Progenitor cell of endocrine pancreas (in vitro differentiated cells): Measurements from ENCODE around the gene SESN1. TPM values are rescaled to one million over a fixed set of nuclear protein-coding genes. Genes with fewer than 3 reads are reported as not detected.

Experiments used
- DNase-seq: peaks from one replicate; pipeline ENCODE4 v3.0.0; 2021; ENCODE audit warnings: low spot score; ENCODE audit not compliant: unreplicated experiment
- H3K27ac Mint-ChIP-seq: 2 replicates; pipeline ENCODE4 v1.8.0; 2021; ENCODE audit warnings: mild to moderate bottlenecking, moderate library complexity, mixed read lengths
- H3K27me3 Mint-ChIP-seq: 2 replicates; pipeline ENCODE4 v1.8.0; 2021; ENCODE audit warnings: mixed read lengths
- H3K36me3 Mint-ChIP-seq: 2 replicates; pipeline ENCODE4 v1.8.0; 2022; ENCODE audit warnings: mixed read lengths; ENCODE audit not compliant: insufficient read depth
- H3K4me1 Mint-ChIP-seq: 2 replicates; pipeline ENCODE4 v1.8.0; 2021; ENCODE audit warnings: low read depth, mixed read lengths
- H3K4me3 Mint-ChIP-seq: 2 replicates; pipeline ENCODE4 v1.8.0; 2021; ENCODE audit warnings: low read depth, mild to moderate bottlenecking, moderate library complexity, mixed read lengths
- H3K9me3 Mint-ChIP-seq: 2 replicates; pipeline ENCODE4 v1.8.0; 2021; ENCODE audit warnings: low read depth, mixed read lengths
- CTCF ChIP-seq: fragments of 200-600 bp; sonication (generic); IDR thresholded peaks from one replicate; pipeline ENCODE4 v1.5.0; 2021; ENCODE audit warnings: antibody characterized with exemption, mild to moderate bottlenecking; ENCODE audit not compliant: unreplicated experiment
- total RNA-seq: library from RNA; stranded (reverse); gene quantifications from 2 replicates; pipeline ENCODE4 v1.2.1, GENCODE V29; 2021

Gene SESN1
- total RNA-seq, 1 donor from 2014 or later: 23.9 TPM

- peaks cover 2% of the 10 kb centered on the region for H3K4me1 Mint-ChIP-seq
- H3K36me3 Mint-ChIP-seq: no peaks in the 10 kb centered on the region
- H3K9me3 Mint-ChIP-seq: no peaks in the 10 kb centered on the region
- no peak overlapping the region for H3K27ac Mint-ChIP-seq
- H3K4me3 Mint-ChIP-seq: no peak overlapping the region
- DNase-seq: no peak
- H3K27me3 Mint-ChIP-seq: peaks cover 10% of the 10 kb centered on the region
- TF ChIP-seq CTCF: no peak
Observed at GRCh38 chr6:108958900-108959770, 135.5 kb downstream of the SESN1 start.

- H3K36me3 Mint-ChIP-seq: no peaks in the 10 kb centered on the region
- TF ChIP-seq CTCF: no peak
- H3K27me3 Mint-ChIP-seq: peaks cover 10% of the 10 kb centered on the region
- no peaks in the 10 kb centered on the region for H3K9me3 Mint-ChIP-seq
- DNase-seq: no peak
- H3K4me1 Mint-ChIP-seq: peaks cover 2% of the 10 kb centered on the region
- no peak overlapping the region for H3K4me3 Mint-ChIP-seq
- H3K27ac Mint-ChIP-seq: no peak overlapping the region
Observed at GRCh38 chr6:108957221-108957620, 137.4 kb downstream of the SESN1 start.

- no peak for TF ChIP-seq CTCF
- DNase-seq: no peak
- Mint-ChIP-seq H3K27me3 (peaks cover 6% of the 10 kb centered on the region), H3K27ac (no peak overlapping the region), H3K4me3 (no peak overlapping the region), H3K36me3 (no peaks in the 10 kb centered on the region), H3K4me1 (peaks cover 5% of the 10 kb centered on the region), H3K9me3 (no peaks in the 10 kb centered on the region)
Observed at GRCh38 chr6:108955329-108955949, 139.2 kb downstream of the SESN1 start.

- Mint-ChIP-seq H3K4me1 (peaks cover 5% of the 10 kb centered on the region), H3K36me3 (no peaks in the 10 kb centered on the region), H3K4me3 (no peak overlapping the region), H3K9me3 (no peaks in the 10 kb centered on the region), H3K27ac (no peak overlapping the region), H3K27me3 (peaks cover 4% of the 10 kb centered on the region)
- DNase-seq: no peak
- TF ChIP-seq CTCF: no peak
Observed at GRCh38 chr6:108953681-108954080, 141.0 kb downstream of the SESN1 start.

- no peak overlapping the region for H3K4me3 Mint-ChIP-seq
- peaks cover 4% of the 10 kb centered on the region for H3K27me3 Mint-ChIP-seq
- H3K4me1 Mint-ChIP-seq: peaks cover 5% of the 10 kb centered on the region
- no peak for TF ChIP-seq CTCF
- H3K27ac Mint-ChIP-seq: no peak overlapping the region
- no peak for DNase-seq
- H3K36me3 Mint-ChIP-seq: no peaks in the 10 kb centered on the region
- H3K9me3 Mint-ChIP-seq: no peaks in the 10 kb centered on the region
Observed at GRCh38 chr6:108952776-108953486, 141.7 kb downstream of the SESN1 start.
